Testis (tissue), 2 donors: Measurements from ENCODE around the gene ANP32B.

ENCODE experiments used
- POLR2A ChIP-seq: fragments of 450-650 bp; IDR thresholded peaks from one replicate; pipeline ENCODE4 v1.6.1; 2017; ENCODE audit warnings: antibody characterized with exemption, mild to moderate bottlenecking, moderate library complexity
- TF ChIP-seq, protein P1 (sequence below), 3 experiments: fragments of 450-650 bp in 2 of 3; fragments of 200-600 bp in 1 of 3; sonication (generic) in 1 of 3; IDR thresholded peaks; one replicate each; pipeline ENCODE4 v1.5.1; 2016 to 2019; ENCODE audit warnings: antibody characterized with exemption in 3 of 3, mild to moderate bottlenecking in 2 of 3, moderate library complexity in 1 of 3

DNA sequence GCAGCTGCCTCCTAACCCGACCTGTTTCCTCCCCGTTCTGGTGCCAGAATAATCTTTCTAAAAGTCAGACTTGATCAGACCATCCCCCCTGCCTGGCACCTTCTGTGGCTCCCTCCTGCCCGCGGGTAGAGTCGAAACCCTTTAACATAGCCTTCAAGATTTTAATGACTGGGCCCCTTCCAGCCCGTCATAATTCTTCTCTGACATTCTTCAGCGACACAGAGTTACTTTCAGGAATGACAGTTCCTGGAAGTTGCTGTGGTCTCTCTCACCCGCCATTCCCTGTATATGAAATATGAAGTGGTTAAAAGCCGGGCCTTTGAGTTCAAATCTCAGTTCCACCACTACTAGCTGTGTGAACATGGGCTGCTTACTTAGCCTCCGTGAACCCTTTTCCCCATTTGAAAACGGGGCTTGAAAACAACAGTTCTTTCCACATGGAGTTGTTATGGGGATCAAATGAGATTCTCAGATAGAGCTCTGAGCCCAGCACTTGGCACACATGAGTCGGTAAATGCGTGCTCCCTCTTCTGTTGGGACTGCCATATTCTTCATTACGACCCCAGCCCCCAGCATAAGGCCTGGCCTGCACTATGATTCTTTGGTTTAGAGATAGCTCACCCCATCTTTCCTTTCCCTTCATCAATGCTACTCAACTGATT, 74.1 kb downstream of the ANP32B start:
- no peak for TF ChIP-seq POLR2A
- TF ChIP-seq, protein P1, sequence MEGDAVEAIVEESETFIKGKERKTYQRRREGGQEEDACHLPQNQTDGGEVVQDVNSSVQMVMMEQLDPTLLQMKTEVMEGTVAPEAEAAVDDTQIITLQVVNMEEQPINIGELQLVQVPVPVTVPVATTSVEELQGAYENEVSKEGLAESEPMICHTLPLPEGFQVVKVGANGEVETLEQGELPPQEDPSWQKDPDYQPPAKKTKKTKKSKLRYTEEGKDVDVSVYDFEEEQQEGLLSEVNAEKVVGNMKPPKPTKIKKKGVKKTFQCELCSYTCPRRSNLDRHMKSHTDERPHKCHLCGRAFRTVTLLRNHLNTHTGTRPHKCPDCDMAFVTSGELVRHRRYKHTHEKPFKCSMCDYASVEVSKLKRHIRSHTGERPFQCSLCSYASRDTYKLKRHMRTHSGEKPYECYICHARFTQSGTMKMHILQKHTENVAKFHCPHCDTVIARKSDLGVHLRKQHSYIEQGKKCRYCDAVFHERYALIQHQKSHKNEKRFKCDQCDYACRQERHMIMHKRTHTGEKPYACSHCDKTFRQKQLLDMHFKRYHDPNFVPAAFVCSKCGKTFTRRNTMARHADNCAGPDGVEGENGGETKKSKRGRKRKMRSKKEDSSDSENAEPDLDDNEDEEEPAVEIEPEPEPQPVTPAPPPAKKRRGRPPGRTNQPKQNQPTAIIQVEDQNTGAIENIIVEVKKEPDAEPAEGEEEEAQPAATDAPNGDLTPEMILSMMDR (IDR thresholded peaks at IDR 0.05): no peak
